Measurements from ENCODE around the gene GKN2.

Gene GKN2

DNA sequence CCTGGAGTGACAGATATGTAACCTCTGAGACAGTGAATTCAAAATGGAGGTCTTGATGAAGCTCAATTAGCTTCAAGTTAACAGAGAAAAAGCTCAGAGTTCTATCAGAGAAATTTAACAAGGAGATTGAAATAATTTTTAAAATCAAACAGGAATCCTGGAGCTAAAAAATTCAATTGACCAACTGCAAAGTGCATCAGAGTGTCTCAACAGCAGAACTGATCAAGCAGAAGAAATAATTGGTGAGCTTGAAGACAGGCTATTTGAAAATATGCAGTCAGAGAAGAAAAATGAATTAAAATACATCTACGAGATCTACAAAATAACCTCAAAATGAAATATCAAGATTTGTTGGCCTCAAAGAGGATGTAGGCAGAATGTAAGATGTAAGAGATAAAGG is 51.1 kb downstream of the GKN2 start:
- TF ChIP-seq GATA2 (IDR thresholded peaks at IDR 0.05; ENCODE audit: low read depth, low read length) (no peak), GATA3 (IDR thresholded peaks at IDR 0.05; ENCODE audit: low read depth, low read length) (no peak)

DNA sequence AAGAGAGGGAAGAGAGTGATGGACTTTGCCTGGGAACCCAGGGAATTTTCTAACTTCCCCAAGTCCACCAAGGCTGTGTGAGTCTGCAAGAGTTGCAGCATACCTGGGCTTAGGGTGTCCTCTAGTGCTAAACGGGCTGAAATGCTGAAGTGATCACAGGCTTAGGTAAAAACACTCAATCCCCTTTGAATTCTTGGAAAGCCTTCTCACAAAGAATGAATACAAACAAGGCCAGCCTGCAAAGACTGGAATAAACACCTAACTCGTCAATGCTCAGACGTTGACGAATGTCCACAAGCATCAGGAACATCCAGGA is 51.5 kb downstream of the GKN2 start:
- no peak for TF ChIP-seq GATA3 (IDR thresholded peaks at IDR 0.05; ENCODE audit: low read depth, low read length)

DNA sequence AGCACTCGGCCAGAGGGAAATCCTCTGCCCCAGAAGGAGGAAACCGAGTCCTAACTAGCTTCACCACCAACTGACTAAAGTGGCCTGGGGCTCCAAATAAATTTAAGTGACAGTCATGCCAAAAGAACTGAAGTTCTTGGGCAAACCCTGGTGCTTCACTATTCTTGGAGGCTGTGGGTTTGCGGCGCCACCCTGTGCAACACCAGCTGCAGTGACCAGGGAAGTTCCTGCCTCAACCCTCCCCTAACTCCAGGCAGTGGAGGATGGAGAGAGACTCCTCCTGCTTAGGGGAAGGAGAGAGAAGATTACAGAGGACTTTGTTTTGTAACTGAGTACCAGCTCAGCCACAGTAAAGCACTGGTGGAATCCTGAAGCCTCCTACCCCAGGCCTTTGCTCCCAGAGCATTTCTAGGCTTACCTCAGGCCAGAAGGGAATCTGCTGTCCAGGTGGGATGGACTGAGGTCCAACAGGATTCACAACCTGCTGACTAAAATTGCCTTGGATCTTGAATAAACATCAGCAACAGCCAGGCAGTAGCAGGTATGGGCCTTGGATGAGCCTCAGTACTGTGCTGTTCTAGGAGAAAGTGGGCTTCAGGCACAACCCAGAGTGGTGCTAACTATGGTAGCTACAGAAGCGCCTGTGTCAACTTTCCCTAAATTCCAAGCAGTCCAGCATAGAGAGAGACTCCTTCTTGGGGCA is 52.0 kb downstream of the GKN2 start:
- no peak for TF ChIP-seq GATA3 (IDR thresholded peaks at IDR 0.05; ENCODE audit: low read depth, low read length)
- TF ChIP-seq GATA2 (IDR thresholded peaks at IDR 0.05; ENCODE audit: low read depth, low read length): no peak

Measured in SH-SY5Y (cell line).